Activated naive CD8-positive, alpha-beta T cell treated with anti-CD3 and anti-CD28 coated beads, Interleukin-2, amount 50 U/mL, for 16 hours (primary cell): ENCODE data around the gene RPL13.

ENCODE experiments used
- DNase-seq: peaks from one replicate; pipeline ENCODE4 v3.0.0-alpha.2; 2020; ENCODE audit warnings: low read depth, low spot score

The RPL13 gene

GRCh38 chr16:89560378-89561141, at the start of gene RPL13:
Gene RPL13 (plus strand): TSS chr16:89560682. CDS start chr16:89560960, 278 bp downstream.
- DNase-seq, result peak; percentile 86

- DNase-seq, result no peak
These were observed 49.1 kb upstream of the RPL13 start for GRCh38 chr16:89511374-89511773.

DNA sequence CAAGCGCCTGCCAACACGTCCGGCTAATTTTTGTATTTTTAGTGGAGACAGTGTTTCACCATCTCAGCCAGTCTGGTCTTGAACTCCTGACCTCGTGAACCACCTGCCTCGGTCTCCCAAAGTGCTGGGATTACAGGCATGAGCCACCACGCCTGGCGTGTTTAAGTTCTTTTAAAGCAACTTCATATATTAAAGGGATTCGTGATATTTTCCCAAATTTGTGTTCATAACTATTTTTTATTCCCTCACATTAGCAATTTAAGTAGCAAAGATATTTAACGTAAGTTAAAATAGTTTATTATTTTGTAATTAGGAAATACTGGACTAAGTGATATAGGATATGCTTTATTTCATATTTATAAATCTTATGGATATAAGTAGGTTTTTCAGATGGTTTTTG, 48.0 kb upstream of the RPL13 start:
- DNase-seq, result no peak

DNA sequence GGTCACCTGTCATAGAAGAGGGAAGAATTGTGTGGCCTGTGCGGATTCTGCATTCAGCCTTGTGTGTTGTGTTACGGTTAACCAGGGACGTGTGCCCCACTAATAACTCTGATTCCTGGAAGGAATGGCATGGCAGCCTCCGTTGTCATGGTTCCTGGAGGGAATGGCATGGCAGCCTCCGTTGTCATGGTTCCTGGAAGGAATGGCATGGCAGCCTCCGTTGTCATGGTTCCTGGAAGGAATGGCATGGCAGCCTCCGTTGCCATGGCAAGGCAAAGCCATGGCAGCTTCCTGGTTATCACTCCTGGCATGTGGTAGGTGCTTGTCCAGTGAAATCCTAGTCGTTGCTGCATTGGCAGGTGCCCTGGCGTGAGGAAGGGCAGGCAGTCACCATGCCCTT, 43.4 kb upstream of the RPL13 start:
- DNase-seq, result no peak

GRCh38 chr16:89519881-89520280, 40.6 kb upstream of the RPL13 start:
- no peak for DNase-seq

DNA sequence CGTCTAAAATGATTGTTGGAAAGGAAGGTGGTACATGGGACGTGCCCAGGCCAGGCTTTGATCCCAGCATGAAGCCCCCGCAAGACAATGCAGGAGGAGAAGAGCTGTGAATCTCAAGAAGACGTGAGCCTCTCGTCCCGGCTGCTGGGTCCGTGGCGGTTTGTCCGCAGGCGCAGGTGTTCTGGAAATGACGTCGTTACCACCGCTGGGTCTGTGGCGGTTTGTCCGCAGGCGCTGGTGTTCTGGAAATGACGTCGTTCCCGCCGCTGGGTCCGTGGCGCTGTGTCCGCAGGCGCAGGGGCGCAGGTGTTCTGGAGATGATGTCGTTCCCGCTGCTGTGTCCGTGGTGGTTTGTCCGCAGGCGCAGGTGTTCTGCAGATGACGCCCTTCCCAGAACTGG, 38.2 kb upstream of the RPL13 start:
- no peak for DNase-seq

DNA sequence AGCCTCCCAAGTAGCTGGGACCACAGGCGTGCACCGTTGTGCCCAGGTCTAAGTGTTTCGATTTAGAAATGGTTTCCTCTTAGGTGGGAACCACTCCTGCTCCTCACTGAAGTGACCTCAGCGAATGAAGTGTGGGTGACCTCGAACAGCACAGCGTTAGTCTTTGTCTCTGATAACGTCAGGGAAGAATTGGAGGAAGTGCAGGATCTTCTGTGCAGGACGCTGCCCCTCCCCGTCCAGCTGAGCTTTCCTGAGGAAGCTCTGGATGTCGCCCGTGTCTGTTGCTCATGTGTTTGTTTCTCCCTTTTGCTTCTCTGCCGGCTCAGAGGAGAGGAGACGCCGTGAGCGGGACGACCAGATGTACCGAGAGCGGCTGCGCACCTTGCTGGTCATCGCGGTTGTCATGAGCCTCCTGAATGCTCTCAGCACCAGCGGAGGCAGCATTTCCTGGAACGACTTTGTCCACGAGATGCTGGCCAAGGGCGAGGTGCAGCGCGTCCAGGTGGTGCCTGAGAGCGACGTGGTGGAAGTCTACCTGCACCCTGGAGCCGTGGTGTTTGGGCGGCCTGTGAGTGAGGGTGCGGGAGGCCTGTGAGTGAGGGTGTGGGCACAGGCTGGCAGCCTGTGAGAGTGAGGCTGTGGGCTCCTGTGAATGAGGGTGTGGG, 36.7 kb upstream of the RPL13 start:
- no peak for DNase-seq

- no peak for DNase-seq
These were observed 35.2 kb upstream of the RPL13 start for GRCh38 chr16:89525146-89525913.

- no peak for DNase-seq
These were observed 31.4 kb upstream of the RPL13 start for GRCh38 chr16:89529097-89529496.

DNA sequence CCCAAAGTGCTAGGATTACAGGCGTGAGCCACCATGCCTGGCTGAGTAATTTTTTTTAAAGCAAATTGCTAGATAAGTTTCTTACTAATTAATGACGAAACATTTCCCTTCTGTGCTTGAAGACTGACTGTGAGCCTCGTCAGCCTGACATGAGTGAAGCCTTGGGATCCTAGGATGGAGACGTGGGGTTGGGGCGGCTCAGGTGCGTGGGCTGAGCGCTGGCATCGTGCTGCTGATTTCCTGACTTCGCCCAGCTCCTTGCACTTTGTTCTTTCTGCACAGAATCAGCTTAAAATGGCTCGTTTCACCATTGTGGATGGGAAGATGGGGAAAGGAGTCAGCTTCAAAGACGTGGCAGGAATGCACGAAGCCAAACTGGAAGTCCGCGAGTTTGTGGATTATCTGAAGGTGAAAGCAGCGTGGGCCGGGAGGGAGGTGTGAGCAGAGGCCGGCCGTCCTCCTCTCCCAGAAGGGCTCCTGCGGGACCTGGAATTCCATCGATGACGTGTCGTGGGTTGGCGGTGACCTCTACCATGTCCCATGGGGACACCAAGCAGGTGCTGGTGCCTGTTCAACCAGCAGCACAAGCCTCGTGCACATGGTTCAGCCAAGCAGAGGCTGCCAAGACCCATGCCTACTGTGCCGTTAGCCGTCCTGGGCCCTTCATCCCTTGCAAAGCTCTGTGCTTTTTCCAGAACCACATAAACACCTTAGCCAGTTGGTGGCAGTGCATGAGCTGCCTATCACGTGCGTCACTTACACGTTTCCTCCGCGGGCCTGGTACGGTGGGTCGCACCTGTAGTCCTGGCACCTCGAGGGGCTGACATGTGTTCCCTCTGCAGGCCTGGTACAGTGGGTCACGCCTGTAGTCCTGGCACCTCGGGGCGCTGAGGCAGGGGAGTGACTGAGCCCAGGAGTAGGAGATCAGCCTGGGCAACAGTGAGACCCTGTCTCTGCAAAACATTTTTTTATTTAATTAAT, 29.8 kb upstream of the RPL13 start:
- DNase-seq, result no peak

GRCh38 chr16:89531821-89532526, 28.5 kb upstream of the RPL13 start:
- no peak for DNase-seq

GRCh38 chr16:89534252-89534756, 26.2 kb upstream of the RPL13 start:
- DNase-seq, result no peak

DNA sequence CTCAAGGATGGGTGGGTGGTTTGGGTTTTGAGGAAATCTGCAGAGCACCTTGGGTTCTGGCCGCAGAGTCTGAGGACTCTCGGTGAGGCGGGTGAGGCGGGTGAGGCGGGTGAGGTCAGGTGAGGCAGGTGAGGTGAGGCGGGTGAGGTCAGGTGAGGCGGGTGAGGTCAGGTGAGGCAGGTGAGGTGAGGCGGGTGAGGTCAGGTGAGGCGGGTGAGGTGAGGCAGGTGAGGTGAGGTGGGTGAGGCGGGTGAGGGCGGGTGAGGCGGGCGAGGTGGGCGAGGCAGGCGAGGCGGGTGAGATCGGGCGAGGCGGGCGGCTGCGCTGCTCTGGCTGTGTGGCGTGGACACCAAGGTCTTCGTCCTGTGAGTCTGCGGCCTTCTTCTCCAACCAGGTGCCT, 24.1 kb upstream of the RPL13 start:
- no peak for DNase-seq

- no peak for DNase-seq
These were observed 23.5 kb upstream of the RPL13 start for GRCh38 chr16:89536886-89537548.

- no peak for DNase-seq
These were observed 22.9 kb upstream of the RPL13 start for GRCh38 chr16:89537549-89537925.

- no peak for DNase-seq
These were observed 22.2 kb upstream of the RPL13 start for GRCh38 chr16:89538286-89538685.

DNA sequence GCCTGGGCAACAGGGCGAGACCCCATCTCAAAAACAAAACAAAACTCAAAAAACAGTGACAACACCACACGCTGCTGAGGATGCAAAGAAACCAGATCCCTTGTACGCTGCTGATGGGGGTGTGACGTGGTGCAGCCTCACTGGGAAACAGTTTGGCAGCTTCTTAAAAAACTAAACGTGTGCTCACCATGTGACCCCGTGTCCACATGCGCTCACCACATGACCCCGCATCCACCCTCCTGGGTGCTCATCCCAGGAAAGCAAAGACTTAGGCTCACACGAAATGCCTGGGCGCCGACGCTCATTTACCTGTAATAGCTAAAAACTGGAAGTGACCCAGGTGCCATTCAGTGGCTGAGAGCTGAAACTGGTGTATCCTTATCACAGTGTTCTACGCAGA, 19.9 kb upstream of the RPL13 start:
- DNase-seq, result no peak

- no peak for DNase-seq
These were observed 18.7 kb upstream of the RPL13 start for GRCh38 chr16:89541792-89542191.

GRCh38 chr16:89544113-89544512, 16.4 kb upstream of the RPL13 start:
- no peak for DNase-seq

GRCh38 chr16:89544713-89545043, 15.8 kb upstream of the RPL13 start:
- DNase-seq, result no peak
